Measurements from ENCODE around the gene TATDN2.
"Not testable (repeated sequence)": the region's sequence is repeated elsewhere in the genome, so short reads cannot be mapped to it uniquely, and the experiment has no call there.

TATDN2 gene

GRCh38 chr3:10247679-10248183 is 528 bp upstream of the TATDN2 start:
- in situ Hi-C loops (cut with MboI; ENCODE audit: low sequenced_read_pairs), result no loop called here
- H3K4me3 ChIP-seq, result peak overlapping the region; percentile 71

GRCh38 chr3:10248984-10249748 is 907 bp downstream of the TATDN2 start:
- DNase-seq (ENCODE audit: low spot score in 2 of 2), result peak; percentile 10 to 55
- peaks cover 24% of the 10 kb centered on the region for H3K36me3 ChIP-seq (replicated peaks)
- in situ Hi-C loops (cut with MboI; ENCODE audit: low sequenced_read_pairs), result no loop called here
- peaks cover 5% of the 10 kb centered on the region; the same call in 1 of the 2 replicates for H3K4me1 ChIP-seq
- no peaks in the 10 kb centered on the region for H3K27me3 ChIP-seq (ENCODE audit: low read depth)
- H3K9me3 ChIP-seq, result peaks cover 6% of the 10 kb centered on the region
- H3K4me3 ChIP-seq, result peak overlapping the region; percentile 71

More at GRCh38 chr3:10247679-10248183, 528 bp upstream of the TATDN2 start:
- Histone ChIP-seq H3K9me3 (peaks cover 6% of the 10 kb centered on the region), H3K27me3 (ENCODE audit: low read depth) (no peaks in the 10 kb centered on the region), H3K4me1 (peaks cover 5% of the 10 kb centered on the region; the same call in 1 of the 2 replicates), H3K36me3 (replicated peaks) (peaks cover 12% of the 10 kb centered on the region)
- DNase-seq (ENCODE audit: low spot score in 2 of 2), result no peak

- H3K27me3 ChIP-seq (ENCODE audit: low read depth), result no peaks in the 10 kb centered on the region
- H3K4me1 ChIP-seq, result peaks cover 5% of the 10 kb centered on the region; the same call in 1 of the 2 replicates
- H3K9me3 ChIP-seq, result peaks cover 6% of the 10 kb centered on the region
- peak in 1 of 2 experiments; percentile 19 for DNase-seq (ENCODE audit: low spot score in 2 of 2)
- H3K4me3 ChIP-seq, result peak overlapping the region; percentile 71
- in situ Hi-C loops (cut with MboI; ENCODE audit: low sequenced_read_pairs), result no loop called here
- H3K36me3 ChIP-seq (replicated peaks), result peaks cover 29% of the 10 kb centered on the region
Observed at GRCh38 chr3:10249833-10250232, 1.6 kb downstream of the TATDN2 start.

- Histone ChIP-seq H3K36me3 (replicated peaks) (peaks cover 37% of the 10 kb centered on the region), H3K4me1 (peaks cover 5% of the 10 kb centered on the region; the same call in 1 of the 2 replicates)
Observed at GRCh38 chr3:10251006-10251405, 2.7 kb downstream of the TATDN2 start.

GRCh38 chr3:10253731-10254130 is 5.5 kb downstream of the TATDN2 start:
- no peaks in the 10 kb centered on the region for H3K27me3 ChIP-seq (ENCODE audit: low read depth)
- H3K4me3 ChIP-seq, result no peak overlapping the region
- no peaks in the 10 kb centered on the region for H3K9me3 ChIP-seq
- peaks cover 45% of the 10 kb centered on the region for H3K36me3 ChIP-seq (replicated peaks)
- no peak for DNase-seq (ENCODE audit: low spot score in 2 of 2)
- in situ Hi-C loops (cut with MboI; ENCODE audit: low sequenced_read_pairs), result no loop called here
- H3K4me1 ChIP-seq, result peaks cover 5% of the 10 kb centered on the region; the same call in 1 of the 2 replicates

More at GRCh38 chr3:10251006-10251405, 2.7 kb downstream of the TATDN2 start:
- DNase-seq (ENCODE audit: low spot score in 2 of 2), result no peak
- H3K4me3 ChIP-seq, result peak overlapping the region; percentile 71; the same call in 1 of the 2 replicates
- H3K9me3 ChIP-seq, result peaks cover 1% of the 10 kb centered on the region; the same call in 1 of the 2 replicates
- in situ Hi-C loops (cut with MboI; ENCODE audit: low sequenced_read_pairs), result no loop called here
- no peaks in the 10 kb centered on the region for H3K27me3 ChIP-seq (ENCODE audit: low read depth)

GRCh38 chr3:10255835-10256234 is 7.6 kb downstream of the TATDN2 start:
- peaks cover 58% of the 10 kb centered on the region for H3K36me3 ChIP-seq (replicated peaks)
- no peaks in the 10 kb centered on the region for H3K27me3 ChIP-seq (ENCODE audit: low read depth)
- H3K4me3 ChIP-seq, result no peak overlapping the region
- H3K4me1 ChIP-seq, result peaks cover 3% of the 10 kb centered on the region; the same call in 1 of the 2 replicates
- in situ Hi-C loops (cut with MboI; ENCODE audit: low sequenced_read_pairs), result no loop called here
- no peaks in the 10 kb centered on the region for H3K9me3 ChIP-seq
- no peak for DNase-seq (ENCODE audit: low spot score in 2 of 2)

- Histone ChIP-seq H3K4me3 (no peak overlapping the region), H3K36me3 (replicated peaks) (peaks cover 65% of the 10 kb centered on the region), H3K9me3 (no peaks in the 10 kb centered on the region), H3K4me1 (peaks cover 6% of the 10 kb centered on the region; the same call in 1 of the 2 replicates), H3K27me3 (ENCODE audit: low read depth) (no peaks in the 10 kb centered on the region)
- in situ Hi-C loops (cut with MboI; ENCODE audit: low sequenced_read_pairs), result no loop called here
- no peak for DNase-seq (ENCODE audit: low spot score in 2 of 2)
Observed at GRCh38 chr3:10259036-10259435, 10.8 kb downstream of the TATDN2 start.

GRCh38 chr3:10259798-10260197 is 11.5 kb downstream of the TATDN2 start:
- DNase-seq (ENCODE audit: low spot score in 2 of 2), result no peak
- peaks cover 62% of the 10 kb centered on the region for H3K36me3 ChIP-seq (replicated peaks)
- H3K4me3 ChIP-seq, result no peak overlapping the region
- in situ Hi-C loops (cut with MboI; ENCODE audit: low sequenced_read_pairs), result no loop called here
- H3K9me3 ChIP-seq, result no peaks in the 10 kb centered on the region
- peaks cover 6% of the 10 kb centered on the region; the same call in 1 of the 2 replicates for H3K4me1 ChIP-seq
- no peaks in the 10 kb centered on the region for H3K27me3 ChIP-seq (ENCODE audit: low read depth)

- no peak for DNase-seq (ENCODE audit: low spot score in 2 of 2)
- Histone ChIP-seq H3K9me3 (no peaks in the 10 kb centered on the region), H3K4me3 (no peak overlapping the region), H3K27me3 (ENCODE audit: low read depth) (no peaks in the 10 kb centered on the region), H3K4me1 (peaks cover 6% of the 10 kb centered on the region; the same call in 1 of the 2 replicates), H3K36me3 (replicated peaks) (peaks cover 60% of the 10 kb centered on the region)
- in situ Hi-C loops (cut with MboI; ENCODE audit: low sequenced_read_pairs), result no loop called here
Observed at GRCh38 chr3:10260211-10260701, 12.0 kb downstream of the TATDN2 start.

- Histone ChIP-seq H3K4me1 (peaks cover 6% of the 10 kb centered on the region; the same call in 1 of the 2 replicates), H3K4me3 (no peak overlapping the region), H3K27me3 (ENCODE audit: low read depth) (no peaks in the 10 kb centered on the region), H3K9me3 (no peaks in the 10 kb centered on the region), H3K36me3 (replicated peaks) (peaks cover 56% of the 10 kb centered on the region)
- in situ Hi-C loops (cut with MboI; ENCODE audit: low sequenced_read_pairs), result no loop called here
- no peak for DNase-seq (ENCODE audit: low spot score in 2 of 2)
Observed at GRCh38 chr3:10262027-10262426, 13.8 kb downstream of the TATDN2 start.

- no peaks in the 10 kb centered on the region for H3K27me3 ChIP-seq (ENCODE audit: low read depth)
- peaks cover 6% of the 10 kb centered on the region for H3K4me1 ChIP-seq
- H3K36me3 ChIP-seq (replicated peaks), result peaks cover 72% of the 10 kb centered on the region
- no peaks in the 10 kb centered on the region for H3K9me3 ChIP-seq
- in situ Hi-C loops (cut with MboI; ENCODE audit: low sequenced_read_pairs), result no loop called here
- DNase-seq (ENCODE audit: low spot score in 2 of 2), result peak; percentile 49 to 77
- H3K4me3 ChIP-seq, result no peak overlapping the region
Observed at GRCh38 chr3:10263646-10264363, 15.5 kb downstream of the TATDN2 start.

- H3K4me3 ChIP-seq, result no peak overlapping the region
- DNase-seq (ENCODE audit: low spot score in 2 of 2), result no peak
- peaks cover 76% of the 10 kb centered on the region for H3K36me3 ChIP-seq (replicated peaks)
- H3K27me3 ChIP-seq (ENCODE audit: low read depth), result no peaks in the 10 kb centered on the region
- in situ Hi-C loops (cut with MboI; ENCODE audit: low sequenced_read_pairs), result no loop called here
- peaks cover 6% of the 10 kb centered on the region for H3K4me1 ChIP-seq
- no peaks in the 10 kb centered on the region for H3K9me3 ChIP-seq
Observed at GRCh38 chr3:10265833-10266232, 17.6 kb downstream of the TATDN2 start.

GRCh38 chr3:10266936-10267335 is 18.7 kb downstream of the TATDN2 start:
- H3K4me1 ChIP-seq; H3K4me3 ChIP-seq; H3K9me3 ChIP-seq; in situ Hi-C loops (cut with MboI; ENCODE audit: low sequenced_read_pairs); H3K27me3 ChIP-seq (ENCODE audit: low read depth); DNase-seq (ENCODE audit: low spot score in 2 of 2): not testable (repeated sequence)
- H3K36me3 ChIP-seq (replicated peaks), result peaks cover 79% of the 10 kb centered on the region
